K562 (cell line): ENCODE results near the gene COX7A2. TPM values are rescaled to one million over a fixed set of nuclear protein-coding genes. Genes with fewer than 3 reads are reported as not detected.

Experiments used
- ATAC-seq: fragments of 200-7000 bp; cut with Tn5 transposase; 3 replicates; pipeline ENCODE4 v1.9.1; 2020; ENCODE audit warnings: moderate library complexity
- BruUV-seq: library from RNA; stranded (reverse); fragments of 400-500 nt; replicated peaks from 2 replicates; lab custom pipeline; 2021; lab: Mats Ljungman, UMichigan
- CTCF ChIA-PET: fragments of 300-600 bp; formaldehyde crosslinking; extraction: SDS; loops from one replicate; lab custom pipeline; 2021; ENCODE audit warnings: low intra/inter-chr PET ratio; lab: Yijun Ruan, JAX
- POLR2A ChIA-PET: fragments of 300-600, 350-650 bp; sonication (Branson Sonifier 250); formaldehyde crosslinking; extraction: SDS; loops from one replicate; lab custom pipeline; 2021; ENCODE audit warnings: antibody characterized with exemption, inconsistent platforms; lab: Yijun Ruan, JAX
- DNase-seq, 4 experiments: peaks; one replicate each; pipeline versions ENCODE4 v3.0.0 to v3.0.0-alpha.2; 2011 to 2018; ENCODE audit warnings: low spot score in 3 of 4, mixed read lengths in 3 of 4; ENCODE audit errors: extremely low read depth in 1 of 4
- FAIRE-seq: peaks from 2 replicates; lab custom pipeline; 2011; peaks lifted over from hg19 to GRCh38; lab: Jason Lieb, UNC
- H2AFZ ChIP-seq: 2 replicates; pipeline ENCODE4 v1.6.0; 2011; ENCODE audit warnings: low read depth, low read length, control low read depth, inconsistent platforms
- H3K27ac ChIP-seq: fragments of 200-600 bp; 3 replicates; pipeline ENCODE4 v1.8.0; 2011; ENCODE audit warnings: low read depth, mild to moderate bottlenecking, control low read depth, inconsistent platforms, low read length, moderate library complexity, mixed read lengths; ENCODE audit errors: extremely low read depth
- H3K27me3 ChIP-seq, 2 experiments: fragments of 300-600 bp in 1 of 2; 2 replicates in 1 of 2; 3 replicates in 1 of 2; pipeline versions ENCODE4 v1.6.0 to v1.8.0; 2011; ENCODE audit warnings: inconsistent platforms in 2 of 2, low read length in 2 of 2, mild to moderate bottlenecking in 1 of 2, mixed read lengths in 1 of 2, moderate library complexity in 1 of 2; ENCODE audit not compliant: control insufficient read depth in 2 of 2, insufficient read depth in 2 of 2
- H3K36me3 ChIP-seq: fragments of 300-600 bp; 3 replicates; pipeline ENCODE4 v1.8.0; 2011; ENCODE audit warnings: mild to moderate bottlenecking, low read length, inconsistent platforms; ENCODE audit not compliant: control insufficient read depth, insufficient read depth
- H3K4me1 ChIP-seq, 2 experiments: fragments of 200-600 bp in 1 of 2; replicated peaks in 1 of 2; 2 replicates in 1 of 2; 3 replicates in 1 of 2; pipeline versions ENCODE4 v1.5.1 to v1.8.0; 2011; ENCODE audit warnings: inconsistent platforms in 2 of 2, low read length in 2 of 2, mild to moderate bottlenecking in 1 of 2, mixed read lengths in 1 of 2, moderate library complexity in 1 of 2; ENCODE audit not compliant: control insufficient read depth in 2 of 2, insufficient read depth in 2 of 2
- H3K4me2 ChIP-seq: 2 replicates; pipeline ENCODE4 v1.6.1; 2011; ENCODE audit warnings: low read length, control low read depth, inconsistent platforms, mixed read lengths; ENCODE audit not compliant: insufficient read depth
- H3K4me3 ChIP-seq: fragments of 200-600 bp; sonication (generic), shearing (Covaris generic); 2 replicates; pipeline ENCODE4 v1.5.1; 2016; ENCODE audit warnings: control low read depth, inconsistent platforms
- H3K79me2 ChIP-seq: fragments of 200-600 bp; 3 replicates; pipeline ENCODE4 v1.8.0; 2011; ENCODE audit warnings: low read length, inconsistent platforms; ENCODE audit not compliant: control insufficient read depth, insufficient read depth
- H3K9ac ChIP-seq, 2 experiments: 2 replicates each; pipeline versions ENCODE4 v1.6.0 to v1.6.1; 2011; ENCODE audit warnings: low read depth in 2 of 2, low read length in 2 of 2, control low read depth in 1 of 2, inconsistent platforms in 1 of 2, mild to moderate bottlenecking in 1 of 2, mixed read lengths in 1 of 2; ENCODE audit not compliant: insufficient read depth in 1 of 2
- H3K9me1 ChIP-seq: one replicate; pipeline ENCODE4 v1.6.0; 2011; ENCODE audit warnings: inconsistent platforms, mild to moderate bottlenecking, low read length, moderate library complexity; ENCODE audit not compliant: control insufficient read depth, insufficient read depth
- H3K9me3 ChIP-seq: replicated peaks from 2 replicates; pipeline ENCODE4 v1.5.1; 2011; ENCODE audit warnings: low read depth, low read length, inconsistent platforms; ENCODE audit not compliant: control insufficient read depth, insufficient read depth
- H4K20me1 ChIP-seq: replicated peaks from 2 replicates; pipeline ENCODE4 v1.6.1; 2011; ENCODE audit warnings: low read length, inconsistent platforms, mixed read lengths; ENCODE audit not compliant: control insufficient read depth, insufficient read depth
- C11orf30 ChIP-seq: fragments of 450-650 bp; IDR thresholded peaks from 2 replicates; pipeline ENCODE4 v1.6.1; 2016; ENCODE audit warnings: low read depth, mild to moderate bottlenecking
- MAFG ChIP-seq: fragments of 450-650 bp; conservative IDR thresholded peaks from 2 replicates; pipeline ENCODE4 v1.6.1; 2016; ENCODE audit warnings: missing genetic modification characterization, missing compliant biosample characterization
- PYGO2 ChIP-seq: fragments of 450-650 bp; IDR thresholded peaks from 2 replicates; pipeline ENCODE4 v1.6.1; 2016; ENCODE audit warnings: mild to moderate bottlenecking, missing genetic modification characterization, moderate library complexity, missing compliant biosample characterization
- ZNF316 ChIP-seq: fragments of 450-650 bp; IDR thresholded peaks from 2 replicates; pipeline ENCODE4 v1.6.1; 2016
- WGBS: fragments of 100-300 bp; shearing (Covaris generic); methylation state at CpG from one replicate; pipeline ENCODE4 v1.1.6; 2016; ENCODE audit warnings: low coverage, mixed read lengths; ENCODE audit not compliant: insufficient coverage; ENCODE audit errors: missing lambda C conversion rate; 5-methylcytosine and 5-hydroxymethylcytosine counted together
- in situ Hi-C: fragments of 300-500 bp; cut with MboI; formaldehyde crosslinking; loops from 4 replicates; pipeline ENCODE4 v1.15.0; 2018; ENCODE audit warnings: inconsistent platforms, mixed read lengths
- intact Hi-C: fragments of 100-400 bp; cut with micrococcal nuclease; formaldehyde crosslinking; loops from 2 replicates; pipeline ENCODE4 v1.14.2; 2022
- polyA plus RNA-seq, 8 experiments: library from polyadenylated mRNA; depleted of rRNA in 4 of 8; stranded (reverse) in 5 of 8; unstranded in 3 of 8; fragments of >200 nt; fragmentation: Nextera tagmentation in 2 of 8; fragmentation: Illumina TruSeq in 1 of 8; extraction: Ambion mirVana in 2 of 8; extraction: Trizol in 1 of 8; gene quantifications; 2 replicates each; pipeline versions ENCODE4 v1.2.1 to v1.2.3, GENCODE V29; 2011 to 2014; ENCODE audit warnings: inconsistent platforms in 1 of 8, missing spikeins in 1 of 8
- total RNA-seq, 7 experiments: library from RNA; depleted of rRNA in 6 of 7; stranded (reverse); fragments of >200 nt in 6 of 7; fragmentation: Illumina TruSeq in 2 of 7; extraction: Trizol in 2 of 7; gene quantifications; 2 replicates each; pipeline versions ENCODE4 v1.2.1 to v1.2.3, GENCODE V29; 2011 to 2021; ENCODE audit warnings: low replicate concordance in 1 of 7
- TF ChIP-seq, protein P1 (sequence below): fragments of 450-650 bp; IDR thresholded peaks from 2 replicates; pipeline ENCODE4 v1.6.1; 2016; ENCODE audit warnings: mild to moderate bottlenecking, moderate library complexity

Gene COX7A2
- total and polyA plus RNA-seq, 9 of the 15 experiments (the other 6 are each of a cell fraction or from before 2014, with no cell fraction given), result 234 to 2,216 (median 585) TPM

DNA sequence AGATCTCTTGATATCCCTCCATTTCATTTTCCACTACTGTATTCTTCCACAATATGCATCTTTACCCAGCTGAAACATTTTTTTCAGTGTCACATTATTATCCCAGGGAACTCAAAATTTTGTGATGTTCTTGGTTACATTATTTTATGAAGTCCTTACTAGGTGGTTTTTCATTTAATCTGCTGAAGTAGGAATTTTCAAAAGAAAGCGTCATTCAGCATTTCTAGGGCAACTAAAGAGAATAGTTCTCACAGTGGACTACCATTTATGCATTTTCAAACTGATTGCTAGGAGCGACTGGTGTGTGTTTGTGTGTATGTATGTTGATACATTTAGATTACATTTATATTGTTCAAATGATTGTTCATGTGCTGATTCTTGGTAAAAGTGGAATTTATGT lies 43.4 kb upstream of the COX7A2 start:
- peaks cover 60% of the 10 kb centered on the region for H3K79me2 ChIP-seq
- H4K20me1 ChIP-seq, result no peaks in the 10 kb centered on the region; the same call in 1 of the 2 replicates
- 0 out of 5 replicates have a peak, but pooled peaks cover 0 to 7% of the 10 kb centered on the region in 2 experiments for H3K4me1 ChIP-seq
- WGBS, result 30% methylated on average over 2 of the region's 2 CpGs
- FAIRE-seq, result no peak
- CTCF ChIA-PET, result interaction anchor here (0.6 kb wide), 1 partner anchor 17 kb away, joined by 3 read pairs; no protein-coding TSS in a partner anchor
- H3K27ac ChIP-seq, result peak overlapping the region; percentile 89; the same call in 2 of the 3 replicates
- no TSS peak for BruUV-seq
- in situ Hi-C loops, result no loop called here
- peak overlapping the region; percentile 95 for H3K4me3 ChIP-seq
- H3K27me3 ChIP-seq, result no peaks in the 10 kb centered on the region
- H3K9me1 ChIP-seq, result no peaks in the 10 kb centered on the region
- no peak for TF ChIP-seq PYGO2 (tag)
- TF ChIP-seq MAFG (tag), result peak; percentile 25; the same call in 1 of the 2 replicates
- peak; percentile 62 for TF ChIP-seq C11orf30
- peak; percentile 73 for TF ChIP-seq ZNF316
- TF ChIP-seq, protein P1, sequence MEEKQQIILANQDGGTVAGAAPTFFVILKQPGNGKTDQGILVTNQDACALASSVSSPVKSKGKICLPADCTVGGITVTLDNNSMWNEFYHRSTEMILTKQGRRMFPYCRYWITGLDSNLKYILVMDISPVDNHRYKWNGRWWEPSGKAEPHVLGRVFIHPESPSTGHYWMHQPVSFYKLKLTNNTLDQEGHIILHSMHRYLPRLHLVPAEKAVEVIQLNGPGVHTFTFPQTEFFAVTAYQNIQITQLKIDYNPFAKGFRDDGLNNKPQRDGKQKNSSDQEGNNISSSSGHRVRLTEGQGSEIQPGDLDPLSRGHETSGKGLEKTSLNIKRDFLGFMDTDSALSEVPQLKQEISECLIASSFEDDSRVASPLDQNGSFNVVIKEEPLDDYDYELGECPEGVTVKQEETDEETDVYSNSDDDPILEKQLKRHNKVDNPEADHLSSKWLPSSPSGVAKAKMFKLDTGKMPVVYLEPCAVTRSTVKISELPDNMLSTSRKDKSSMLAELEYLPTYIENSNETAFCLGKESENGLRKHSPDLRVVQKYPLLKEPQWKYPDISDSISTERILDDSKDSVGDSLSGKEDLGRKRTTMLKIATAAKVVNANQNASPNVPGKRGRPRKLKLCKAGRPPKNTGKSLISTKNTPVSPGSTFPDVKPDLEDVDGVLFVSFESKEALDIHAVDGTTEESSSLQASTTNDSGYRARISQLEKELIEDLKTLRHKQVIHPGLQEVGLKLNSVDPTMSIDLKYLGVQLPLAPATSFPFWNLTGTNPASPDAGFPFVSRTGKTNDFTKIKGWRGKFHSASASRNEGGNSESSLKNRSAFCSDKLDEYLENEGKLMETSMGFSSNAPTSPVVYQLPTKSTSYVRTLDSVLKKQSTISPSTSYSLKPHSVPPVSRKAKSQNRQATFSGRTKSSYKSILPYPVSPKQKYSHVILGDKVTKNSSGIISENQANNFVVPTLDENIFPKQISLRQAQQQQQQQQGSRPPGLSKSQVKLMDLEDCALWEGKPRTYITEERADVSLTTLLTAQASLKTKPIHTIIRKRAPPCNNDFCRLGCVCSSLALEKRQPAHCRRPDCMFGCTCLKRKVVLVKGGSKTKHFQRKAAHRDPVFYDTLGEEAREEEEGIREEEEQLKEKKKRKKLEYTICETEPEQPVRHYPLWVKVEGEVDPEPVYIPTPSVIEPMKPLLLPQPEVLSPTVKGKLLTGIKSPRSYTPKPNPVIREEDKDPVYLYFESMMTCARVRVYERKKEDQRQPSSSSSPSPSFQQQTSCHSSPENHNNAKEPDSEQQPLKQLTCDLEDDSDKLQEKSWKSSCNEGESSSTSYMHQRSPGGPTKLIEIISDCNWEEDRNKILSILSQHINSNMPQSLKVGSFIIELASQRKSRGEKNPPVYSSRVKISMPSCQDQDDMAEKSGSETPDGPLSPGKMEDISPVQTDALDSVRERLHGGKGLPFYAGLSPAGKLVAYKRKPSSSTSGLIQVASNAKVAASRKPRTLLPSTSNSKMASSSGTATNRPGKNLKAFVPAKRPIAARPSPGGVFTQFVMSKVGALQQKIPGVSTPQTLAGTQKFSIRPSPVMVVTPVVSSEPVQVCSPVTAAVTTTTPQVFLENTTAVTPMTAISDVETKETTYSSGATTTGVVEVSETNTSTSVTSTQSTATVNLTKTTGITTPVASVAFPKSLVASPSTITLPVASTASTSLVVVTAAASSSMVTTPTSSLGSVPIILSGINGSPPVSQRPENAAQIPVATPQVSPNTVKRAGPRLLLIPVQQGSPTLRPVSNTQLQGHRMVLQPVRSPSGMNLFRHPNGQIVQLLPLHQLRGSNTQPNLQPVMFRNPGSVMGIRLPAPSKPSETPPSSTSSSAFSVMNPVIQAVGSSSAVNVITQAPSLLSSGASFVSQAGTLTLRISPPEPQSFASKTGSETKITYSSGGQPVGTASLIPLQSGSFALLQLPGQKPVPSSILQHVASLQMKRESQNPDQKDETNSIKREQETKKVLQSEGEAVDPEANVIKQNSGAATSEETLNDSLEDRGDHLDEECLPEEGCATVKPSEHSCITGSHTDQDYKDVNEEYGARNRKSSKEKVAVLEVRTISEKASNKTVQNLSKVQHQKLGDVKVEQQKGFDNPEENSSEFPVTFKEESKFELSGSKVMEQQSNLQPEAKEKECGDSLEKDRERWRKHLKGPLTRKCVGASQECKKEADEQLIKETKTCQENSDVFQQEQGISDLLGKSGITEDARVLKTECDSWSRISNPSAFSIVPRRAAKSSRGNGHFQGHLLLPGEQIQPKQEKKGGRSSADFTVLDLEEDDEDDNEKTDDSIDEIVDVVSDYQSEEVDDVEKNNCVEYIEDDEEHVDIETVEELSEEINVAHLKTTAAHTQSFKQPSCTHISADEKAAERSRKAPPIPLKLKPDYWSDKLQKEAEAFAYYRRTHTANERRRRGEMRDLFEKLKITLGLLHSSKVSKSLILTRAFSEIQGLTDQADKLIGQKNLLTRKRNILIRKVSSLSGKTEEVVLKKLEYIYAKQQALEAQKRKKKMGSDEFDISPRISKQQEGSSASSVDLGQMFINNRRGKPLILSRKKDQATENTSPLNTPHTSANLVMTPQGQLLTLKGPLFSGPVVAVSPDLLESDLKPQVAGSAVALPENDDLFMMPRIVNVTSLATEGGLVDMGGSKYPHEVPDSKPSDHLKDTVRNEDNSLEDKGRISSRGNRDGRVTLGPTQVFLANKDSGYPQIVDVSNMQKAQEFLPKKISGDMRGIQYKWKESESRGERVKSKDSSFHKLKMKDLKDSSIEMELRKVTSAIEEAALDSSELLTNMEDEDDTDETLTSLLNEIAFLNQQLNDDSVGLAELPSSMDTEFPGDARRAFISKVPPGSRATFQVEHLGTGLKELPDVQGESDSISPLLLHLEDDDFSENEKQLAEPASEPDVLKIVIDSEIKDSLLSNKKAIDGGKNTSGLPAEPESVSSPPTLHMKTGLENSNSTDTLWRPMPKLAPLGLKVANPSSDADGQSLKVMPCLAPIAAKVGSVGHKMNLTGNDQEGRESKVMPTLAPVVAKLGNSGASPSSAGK, result no peak
- TF ChIP-seq, all 486 proteins: peak for 3
- DNase-seq, result no peak
- intact Hi-C loops, result loop anchor here (10.0 kb wide), 2 partner anchors 318 to 1762 kb away; partner anchors contain the start of genes EEF1A1 and SENP6
- peak overlapping the region in 1 of 2 experiments; percentile 89; a peak in 2 of 4 replicates for H3K9ac ChIP-seq
- POLR2A ChIA-PET, result no interaction called here
- no peaks in the 10 kb centered on the region for H3K9me3 ChIP-seq
- ATAC-seq, result no peak
- peak overlapping the region; percentile 95 for H3K4me2 ChIP-seq
- H2AFZ ChIP-seq, result peak overlapping the region; percentile 81
- peaks cover 4% of the 10 kb centered on the region; the same call in 1 of the 3 replicates for H3K36me3 ChIP-seq
